Bronchial epithelial cell (primary cell): ENCODE results near the gene AP2A1. TPM values are rescaled to one million over a fixed set of nuclear protein-coding genes. Genes with fewer than 3 reads are reported as not detected.

Experiments used
- DNase-seq: peaks from one replicate; pipeline ENCODE4 v3.0.0-alpha.2; 2010; ENCODE audit warnings: low read depth
- FAIRE-seq: peaks from 2 replicates; lab custom pipeline; 2011; peaks lifted over from hg19 to GRCh38; lab: Jason Lieb, UNC
- H3K27me3 ChIP-seq: 2 replicates; pipeline ENCODE4 v1.5.1; 2011; ENCODE audit warnings: low read length; ENCODE audit not compliant: control insufficient read depth, insufficient read depth
- H3K36me3 ChIP-seq: 2 replicates; pipeline ENCODE4 v1.5.1; 2011; ENCODE audit warnings: low read length; ENCODE audit not compliant: control insufficient read depth, insufficient read depth
- H3K4me3 ChIP-seq: 2 replicates; pipeline ENCODE4 v1.5.1; 2011; ENCODE audit warnings: mild to moderate bottlenecking, low read depth, low read length, control low read depth
- CTCF ChIP-seq: IDR thresholded peaks from 2 replicates; pipeline ENCODE4 v1.5.1; 2011; ENCODE audit warnings: mild to moderate bottlenecking, moderate library complexity, low read length, control low read depth, inconsistent platforms; ENCODE audit not compliant: insufficient read depth, severe bottlenecking
- total RNA-seq: library from RNA; depleted of rRNA; stranded (reverse); fragments of >200 nt; gene quantifications from 2 replicates; pipeline ENCODE4 v1.2.1, GENCODE V29; 2014

The AP2A1 gene
- total RNA-seq, 1 donor from 2014 or later, result 25.5 TPM

- peaks cover 7% of the 10 kb centered on the region for H3K36me3 ChIP-seq
- no peak for TF ChIP-seq CTCF
- no peak for DNase-seq
- FAIRE-seq, result no peak
- no peak overlapping the region for H3K4me3 ChIP-seq
- no peaks in the 10 kb centered on the region for H3K27me3 ChIP-seq
These were observed 20.9 kb downstream of the AP2A1 start for GRCh38 chr19:49787746-49788145.

- peaks cover 14% of the 10 kb centered on the region for H3K36me3 ChIP-seq
- DNase-seq (no peak), FAIRE-seq (no peak)
- no peak overlapping the region for H3K4me3 ChIP-seq
- H3K27me3 ChIP-seq, result no peaks in the 10 kb centered on the region
- no peak for TF ChIP-seq CTCF
These were observed 22.1 kb downstream of the AP2A1 start for GRCh38 chr19:49788857-49789256.

- FAIRE-seq (no peak), DNase-seq (no peak)
- no peak overlapping the region for H3K4me3 ChIP-seq
- peaks cover 25% of the 10 kb centered on the region for H3K36me3 ChIP-seq
- H3K27me3 ChIP-seq, result no peaks in the 10 kb centered on the region
- TF ChIP-seq CTCF, result no peak
These were observed 24.1 kb downstream of the AP2A1 start for GRCh38 chr19:49790866-49791265.

GRCh38 chr19:49791776-49792445 lies 25.1 kb downstream of the AP2A1 start:
- no peak overlapping the region for H3K4me3 ChIP-seq
- H3K36me3 ChIP-seq, result peaks cover 35% of the 10 kb centered on the region
- DNase-seq (no peak), FAIRE-seq (no peak)
- H3K27me3 ChIP-seq, result no peaks in the 10 kb centered on the region
- TF ChIP-seq CTCF, result no peak

GRCh38 chr19:49792829-49793560 lies 26.2 kb downstream of the AP2A1 start:
- H3K4me3 ChIP-seq, result no peak overlapping the region
- DNase-seq (no peak), FAIRE-seq (no peak)
- no peak for TF ChIP-seq CTCF
- H3K27me3 ChIP-seq, result no peaks in the 10 kb centered on the region
- H3K36me3 ChIP-seq, result peaks cover 37% of the 10 kb centered on the region
